Measurements from ENCODE around the gene PAFAH1B2. TPM values are rescaled to one million over a fixed set of nuclear protein-coding genes. Genes with fewer than 3 reads are reported as not detected.

Gene PAFAH1B2
- polyA plus RNA-seq, 1 experiment, result 48.8 TPM

- Histone ChIP-seq H3K9me3 (ENCODE audit: control insufficient read depth, insufficient read depth, low read length) (no peaks in the 10 kb centered on the region), H3K4me3 (ENCODE audit: low read depth, low read length) (no peak overlapping the region), H3K27me3 (ENCODE audit: control insufficient read depth, insufficient read depth, low read length) (no peaks in the 10 kb centered on the region), H3K27ac (ENCODE audit: low read depth, low read length) (no peak overlapping the region)
- POLR2A ChIA-PET, result interaction anchor here (0.7 kb wide), 2 partner anchors 12 to 282 kb away, joined by 3 to 6 read pairs; no protein-coding TSS in a partner anchor
- CTCF ChIA-PET, result interaction anchor here (0.7 to 1.1 kb wide), 3 partner anchors 14 to 86 kb away, joined by 4 to 5 read pairs (median 4); no protein-coding TSS in a partner anchor
- no peak for DNase-seq (ENCODE audit: low read depth, low spot score)
- TF ChIP-seq CTCF (IDR thresholded peaks at IDR 0.05; ENCODE audit: low read depth, low read length), result no peak
Observed at GRCh38 chr11:117212697-117213355, 68.7 kb downstream of the PAFAH1B2 start.

GRCh38 chr11:117214404-117215110 lies 70.5 kb downstream of the PAFAH1B2 start:
- CTCF ChIA-PET, result interaction anchor here (2.1 kb wide), 1 partner anchor 11 kb away, joined by 5 read pairs; no protein-coding TSS in a partner anchor
- DNase-seq (ENCODE audit: low read depth, low spot score), result no peak
- POLR2A ChIA-PET, result no interaction called here
- no peaks in the 10 kb centered on the region for H3K27me3 ChIP-seq (ENCODE audit: control insufficient read depth, insufficient read depth, low read length)
- no peaks in the 10 kb centered on the region for H3K9me3 ChIP-seq (ENCODE audit: control insufficient read depth, insufficient read depth, low read length)
- no peak overlapping the region for H3K4me3 ChIP-seq (ENCODE audit: low read depth, low read length)
- TF ChIP-seq CTCF (IDR thresholded peaks at IDR 0.05; ENCODE audit: low read depth, low read length), result no peak
- no peak overlapping the region for H3K27ac ChIP-seq (ENCODE audit: low read depth, low read length)

- ChIA-PET CTCF (interaction anchor here (1.6 to 3.3 kb wide), 3 partner anchors 9 to 426 kb away, joined by 5 to 11 read pairs (median 10); partner anchors contain the start of gene APOA5), POLR2A (interaction anchor here (0.9 to 2.5 kb wide), 6 partner anchors 12 to 231 kb away, joined by 3 to 15 read pairs (median 8); partner anchors contain the start of genes CEP164, PAFAH1B2, SIDT2 and TAGLN)
Observed at GRCh38 chr11:117217141-117218084, 73.3 kb downstream of the PAFAH1B2 start.

More at GRCh38 chr11:117217141-117218084, 73.3 kb downstream of the PAFAH1B2 start:
- TF ChIP-seq CTCF (IDR thresholded peaks at IDR 0.05; ENCODE audit: low read depth, low read length), result no peak
- Histone ChIP-seq H3K27ac (ENCODE audit: low read depth, low read length) (peak overlapping the region; percentile 97), H3K27me3 (ENCODE audit: control insufficient read depth, insufficient read depth, low read length) (no peaks in the 10 kb centered on the region), H3K9me3 (ENCODE audit: control insufficient read depth, insufficient read depth, low read length) (no peaks in the 10 kb centered on the region), H3K4me3 (ENCODE audit: low read depth, low read length) (no peak overlapping the region)
- peak; percentile 65 for DNase-seq (ENCODE audit: low read depth, low spot score)

Data from AG04450 (cell line).